GM12801 (cell line): ENCODE results near the gene ATXN7L1.

ENCODE experiments used
- CTCF ChIP-seq: IDR thresholded peaks from one replicate; pipeline ENCODE4 v1.5.1; 2011; ENCODE audit warnings: control low read depth; ENCODE audit not compliant: insufficient read length; ENCODE audit errors: extremely low read depth

The ATXN7L1 gene

GRCh38 chr7:105878746-105879605 is 2.6 kb upstream of the ATXN7L1 start:
- TF ChIP-seq CTCF, result no peak

GRCh38 chr7:105877736-105878135 is 1.3 kb upstream of the ATXN7L1 start:
- no peak for TF ChIP-seq CTCF

- no peak for TF ChIP-seq CTCF
Observed at GRCh38 chr7:105876964-105877601, 684 bp upstream of the ATXN7L1 start.

GRCh38 chr7:105875505-105875904 is 894 bp downstream of the ATXN7L1 start:
- no peak for TF ChIP-seq CTCF

- TF ChIP-seq CTCF, result no peak
Observed at GRCh38 chr7:105874055-105874454, 2.3 kb downstream of the ATXN7L1 start.

- TF ChIP-seq CTCF, result no peak
Observed at GRCh38 chr7:105872491-105872890, 3.9 kb downstream of the ATXN7L1 start.

- TF ChIP-seq CTCF, result no peak
Observed at GRCh38 chr7:105871142-105871541, 5.3 kb downstream of the ATXN7L1 start.
